ENCODE data around the gene PRAC1. TPM values are rescaled to one million over a fixed set of nuclear protein-coding genes. Genes with fewer than 3 reads are reported as not detected.

Gene PRAC1
- total RNA-seq, 1 experiment from 2014 or later: not detected

DNA sequence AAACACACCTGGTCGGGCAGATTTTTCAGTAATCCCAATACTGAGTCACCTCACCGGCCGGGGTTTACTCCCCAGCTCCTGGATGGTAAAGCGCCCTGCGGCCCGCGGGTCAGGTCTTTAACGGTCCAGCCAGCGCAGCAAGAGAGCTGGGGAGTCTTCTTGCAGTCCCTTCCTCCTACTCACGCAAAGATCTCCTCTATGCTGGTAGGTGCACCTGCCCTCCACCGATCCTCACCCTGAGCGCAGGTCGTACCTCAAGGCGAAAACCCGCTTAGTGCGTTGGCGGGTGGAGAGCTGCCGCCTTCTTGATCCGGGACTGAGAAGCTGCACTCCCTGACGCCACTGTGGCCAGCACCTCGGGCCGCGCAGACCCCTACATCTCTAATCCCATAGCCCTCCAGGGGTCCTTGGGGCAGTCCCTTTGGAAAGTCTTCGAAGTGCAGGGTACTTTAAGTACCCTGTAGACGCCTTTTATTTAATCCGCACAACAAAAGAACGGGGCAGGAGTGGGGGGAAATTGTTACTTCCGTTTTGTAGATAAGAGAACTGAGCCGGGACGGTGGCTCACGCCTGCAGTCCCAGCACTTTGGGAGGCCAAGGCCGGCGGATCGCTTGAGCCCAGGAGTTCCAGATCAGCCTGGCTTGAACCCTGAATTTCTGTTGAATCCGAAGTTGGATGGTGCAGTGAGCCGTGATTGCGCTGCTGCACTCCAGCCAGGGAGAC lies 16.6 kb upstream of the PRAC1 start:
- no peak overlapping the region for H3K56ac ChIP-seq (ENCODE audit: insufficient read length, low read depth, low read length)
- Mint-ChIP-seq H3K9me3 (peaks cover 0 to 3% of the 10 kb centered on the region in 2 experiments; a peak in 2 of 5 replicates), H3K27ac (no peak overlapping the region), H3K36me3 (ENCODE audit: insufficient read depth in 1 of 3, low read depth in 3 of 3) (no peaks in the 10 kb centered on the region), H3K27me3 (ENCODE audit: low read depth) (peaks cover 100% of the 10 kb centered on the region), H3K4me1 (peaks cover 6 to 7% of the 10 kb centered on the region in 2 experiments), H3K4me3 (no peak overlapping the region; a peak in 1 of 5 replicates)
- H4K91ac ChIP-seq (ENCODE audit: insufficient read length, low read depth, low read length): no peak overlapping the region
- peak; percentile 85 for DNase-seq
- H2BK15ac ChIP-seq (ENCODE audit: low read depth, low read length): no peak overlapping the region; the same call in 1 of the 2 replicates
- no peak overlapping the region for H4K8ac ChIP-seq (replicated peaks; ENCODE audit: insufficient read length, low read depth, low read length)
- no peak overlapping the region for H3K4ac ChIP-seq (ENCODE audit: low read depth, low read length)
- no peak overlapping the region for H2BK20ac ChIP-seq (ENCODE audit: low read depth, low read length, poor library complexity, severe bottlenecking)
- H3K4me1 ChIP-seq (ENCODE audit: insufficient read depth, low read length): no peaks in the 10 kb centered on the region
- H3K14ac ChIP-seq (ENCODE audit: insufficient read depth, low read length): no peak overlapping the region
- H2AK5ac ChIP-seq (ENCODE audit: insufficient read length, low read length): no peak overlapping the region
- peaks cover 2% of the 10 kb centered on the region for H4K20me1 ChIP-seq (ENCODE audit: control insufficient read depth, insufficient read depth, insufficient read length)
- TF ChIP-seq, protein P1, sequence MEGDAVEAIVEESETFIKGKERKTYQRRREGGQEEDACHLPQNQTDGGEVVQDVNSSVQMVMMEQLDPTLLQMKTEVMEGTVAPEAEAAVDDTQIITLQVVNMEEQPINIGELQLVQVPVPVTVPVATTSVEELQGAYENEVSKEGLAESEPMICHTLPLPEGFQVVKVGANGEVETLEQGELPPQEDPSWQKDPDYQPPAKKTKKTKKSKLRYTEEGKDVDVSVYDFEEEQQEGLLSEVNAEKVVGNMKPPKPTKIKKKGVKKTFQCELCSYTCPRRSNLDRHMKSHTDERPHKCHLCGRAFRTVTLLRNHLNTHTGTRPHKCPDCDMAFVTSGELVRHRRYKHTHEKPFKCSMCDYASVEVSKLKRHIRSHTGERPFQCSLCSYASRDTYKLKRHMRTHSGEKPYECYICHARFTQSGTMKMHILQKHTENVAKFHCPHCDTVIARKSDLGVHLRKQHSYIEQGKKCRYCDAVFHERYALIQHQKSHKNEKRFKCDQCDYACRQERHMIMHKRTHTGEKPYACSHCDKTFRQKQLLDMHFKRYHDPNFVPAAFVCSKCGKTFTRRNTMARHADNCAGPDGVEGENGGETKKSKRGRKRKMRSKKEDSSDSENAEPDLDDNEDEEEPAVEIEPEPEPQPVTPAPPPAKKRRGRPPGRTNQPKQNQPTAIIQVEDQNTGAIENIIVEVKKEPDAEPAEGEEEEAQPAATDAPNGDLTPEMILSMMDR (conservative IDR thresholded peaks at IDR 0.05): no peak
- no peak overlapping the region for H3K18ac ChIP-seq (ENCODE audit: insufficient read length, low read depth, low read length)
- H3T11ph ChIP-seq (ENCODE audit: low read length): no peak overlapping the region
- peaks cover 99% of the 10 kb centered on the region for H3K27me3 ChIP-seq (ENCODE audit: insufficient read depth, low read length)
- peak overlapping the region; percentile 60 for H2BK12ac ChIP-seq (ENCODE audit: insufficient read length, low read depth, low read length)
- H3K23ac ChIP-seq (ENCODE audit: insufficient read length, low read depth, low read length): no peak overlapping the region
- WGBS (ENCODE audit: extremely low coverage, insufficient read length, low lambda C conversion rate): no CpG with 5 or more reads among the region's 37 CpGs
- H3K79me1 ChIP-seq (ENCODE audit: insufficient read depth, low read depth, low read length, poor library complexity, severe bottlenecking): no peaks in the 10 kb centered on the region
- H4K5ac ChIP-seq (ENCODE audit: insufficient read length, low read depth, low read length): no peak overlapping the region
- H3K79me2 ChIP-seq (ENCODE audit: insufficient read depth, low read length): no peaks in the 10 kb centered on the region
- H2BK120ac ChIP-seq (ENCODE audit: low read depth, low read length, poor library complexity, severe bottlenecking): no peak overlapping the region
- H2BK5ac ChIP-seq (ENCODE audit: insufficient read length, low read length): no peak overlapping the region
- H3K23me2 ChIP-seq (ENCODE audit: insufficient read length, low read depth, low read length, poor library complexity, severe bottlenecking): no peaks in the 10 kb centered on the region
- H3K27ac ChIP-seq (ENCODE audit: insufficient read length, low read depth, low read length): no peak overlapping the region
- H3K4me2 ChIP-seq (ENCODE audit: insufficient read depth, insufficient read length, low read length): peak overlapping the region; percentile 34
- H3K9me3 ChIP-seq (ENCODE audit: control insufficient read depth, low read depth, low read length): no peaks in the 10 kb centered on the region
- no peak overlapping the region for H2AFZ ChIP-seq (ENCODE audit: low read length)
- H3K9ac ChIP-seq (ENCODE audit: extremely low read depth, insufficient read length, low read length): no peak overlapping the region

Data from H9 (cell line).